Panc1 (cell line): Measurements from ENCODE around the gene IDI2. TPM values are rescaled to one million over a fixed set of nuclear protein-coding genes. Genes with fewer than 3 reads are reported as not detected.
"Not testable (repeated sequence)": the region's sequence is repeated elsewhere in the genome, so short reads cannot be mapped to it uniquely, and the experiment has no call there.

ENCODE experiments used
- ATAC-seq: fragments of 200-7000 bp; cut with Tn5 transposase; 2 replicates; pipeline ENCODE4 v1.9.1; 2020; ENCODE audit warnings: mild to moderate bottlenecking, moderate library complexity
- BruUV-seq: library from RNA; stranded (reverse); fragments of 400-500 nt; replicated peaks from 2 replicates; lab custom pipeline; 2021; lab: Mats Ljungman, UMichigan
- CTCF ChIA-PET: fragments of 300-600 bp; sonication (Branson Sonifier 250); formaldehyde crosslinking; loops from one replicate; lab custom pipeline; 2022; ENCODE audit warnings: antibody characterized with exemption; lab: Charles Lee
- POLR2A ChIA-PET: fragments of 300-600 bp; sonication (Branson Sonifier 250); formaldehyde crosslinking; loops from one replicate; lab custom pipeline; 2022; ENCODE audit warnings: antibody characterized with exemption; lab: Charles Lee
- DNase-seq: peaks from one replicate; pipeline ENCODE4 v3.0.0-alpha.2; 2010; ENCODE audit warnings: low read depth, low spot score
- H3K27ac ChIP-seq: 2 replicates; pipeline ENCODE4 v1.5.1; 2011; ENCODE audit warnings: mild to moderate bottlenecking, low read length, inconsistent platforms
- H3K27me3 ChIP-seq: fragments of 200-500 bp; sonication (Bioruptor generic); 2 replicates; pipeline ENCODE4 v1.6.0; 2014; ENCODE audit warnings: low read length, inconsistent platforms; ENCODE audit not compliant: control insufficient read depth, insufficient read depth
- H3K36me3 ChIP-seq: fragments of 200-500 bp; sonication (Bioruptor generic); 2 replicates; pipeline ENCODE4 v1.5.1; 2014; ENCODE audit warnings: inconsistent platforms, mild to moderate bottlenecking, low read length, moderate library complexity; ENCODE audit not compliant: control insufficient read depth, insufficient read depth
- H3K4me1 ChIP-seq: 2 replicates; pipeline ENCODE4 v1.5.1; 2011; ENCODE audit warnings: inconsistent platforms, mild to moderate bottlenecking, low read length, moderate library complexity; ENCODE audit not compliant: control insufficient read depth, insufficient read depth
- H3K4me3 ChIP-seq, 2 experiments: 2 replicates each; pipeline ENCODE4 v1.5.1; 2011 to 2012; ENCODE audit warnings: low read depth in 2 of 2, low read length in 2 of 2, mild to moderate bottlenecking in 2 of 2, inconsistent platforms in 1 of 2, moderate library complexity in 1 of 2
- H3K9me3 ChIP-seq: fragments of 200-500 bp; sonication (Bioruptor generic); 2 replicates; pipeline ENCODE4 v1.5.1; 2014; ENCODE audit warnings: low read depth, mild to moderate bottlenecking, inconsistent platforms, low read length, moderate library complexity; ENCODE audit not compliant: control insufficient read depth, insufficient read depth
- CTCF ChIP-seq: fragments of 450-650 bp; IDR thresholded peaks from 2 replicates; pipeline ENCODE4 v1.5.1; 2017; ENCODE audit warnings: mild to moderate bottlenecking
- POLR2AphosphoS5 ChIP-seq: IDR thresholded peaks from 2 replicates; pipeline ENCODE4 v1.6.1; 2012; ENCODE audit warnings: mild to moderate bottlenecking, low read depth, low read length, moderate library complexity
- REST ChIP-seq, 2 experiments: IDR thresholded peaks; 2 replicates each; pipeline ENCODE4 v1.6.1; 2011 to 2012; ENCODE audit warnings: low read depth in 2 of 2, control low read depth in 1 of 2, low read length in 1 of 2, mild to moderate bottlenecking in 1 of 2, moderate library complexity in 1 of 2; ENCODE audit not compliant: insufficient read depth in 1 of 2
- SIN3A ChIP-seq: IDR thresholded peaks from 2 replicates; pipeline ENCODE4 v1.6.1; 2012; ENCODE audit warnings: low read depth, mild to moderate bottlenecking, low read length, moderate library complexity, borderline replicate concordance; ENCODE audit not compliant: insufficient read depth
- TCF7L2 ChIP-seq: IDR thresholded peaks from 2 replicates; pipeline ENCODE4 v1.6.1; 2011; ENCODE audit warnings: mild to moderate bottlenecking, low read depth, low read length, inconsistent platforms
- in situ Hi-C: cut with HindIII; loops from 2 replicates; pipeline ENCODE4 v1.10.0; 2016; ENCODE audit warnings: low sequenced_read_pairs, low pct_unique_long_range_greater_than_20kb
- intact Hi-C: fragments of 100-400 bp; cut with micrococcal nuclease; formaldehyde crosslinking; loops from one replicate; pipeline ENCODE4 v1.10.0; 2022; ENCODE audit not compliant: unreplicated experiment
- total RNA-seq: library from RNA; stranded (reverse); gene quantifications from one replicate; pipeline ENCODE4 v1.2.1, GENCODE V29; 2021; ENCODE audit not compliant: unreplicated experiment

IDI2 gene
- total RNA-seq, 1 experiment from 2014 or later: not detected

- Histone ChIP-seq H3K4me1 (peaks cover 9% of the 10 kb centered on the region), H3K4me3 (no peak overlapping the region), H3K27ac (no peak overlapping the region), H3K9me3 (no peaks in the 10 kb centered on the region), H3K36me3 (peaks cover 28% of the 10 kb centered on the region), H3K27me3 (no peaks in the 10 kb centered on the region)
- DNase-seq (no peak), ATAC-seq (no peak)
- BruUV-seq: no TSS peak
- in situ Hi-C loops: no loop called here
- intact Hi-C loops: no loop called here
- no peak for TF ChIP-seq TCF7L2
- no peak for TF ChIP-seq REST (IDR thresholded peaks at IDR 0.05; ENCODE audit: insufficient read depth in 1 of 2, low read depth in 2 of 2, low read length in 1 of 2)
- no peak for TF ChIP-seq CTCF
- TF ChIP-seq POLR2AphosphoS5: no peak
- no peak for TF ChIP-seq SIN3A
- POLR2A ChIA-PET: no interaction called here
- CTCF ChIA-PET: no interaction called here
These were observed 14.5 kb upstream of the IDI2 start for GRCh38 chr10:1040133-1040532.

- H3K27ac ChIP-seq, ATAC-seq, H3K4me1 ChIP-seq, H3K9me3 ChIP-seq, DNase-seq, intact Hi-C loops, CTCF ChIA-PET, H3K27me3 ChIP-seq, H3K4me3 ChIP-seq, BruUV-seq, in situ Hi-C loops, POLR2A ChIA-PET: not testable (repeated sequence)
- peaks cover 28% of the 10 kb centered on the region for H3K36me3 ChIP-seq
These were observed 13.1 kb upstream of the IDI2 start for GRCh38 chr10:1038769-1039168.

- in situ Hi-C loops (no loop called here), intact Hi-C loops (no loop called here)
- ChIA-PET POLR2A (interaction anchor here (0.5 kb wide), 1 partner anchor 901 kb away, joined by 3 read pairs; no protein-coding TSS in a partner anchor), CTCF (no interaction called here)
- DNase-seq (no peak), ATAC-seq (no peak)
- TF ChIP-seq POLR2AphosphoS5: no peak
- TF ChIP-seq REST (IDR thresholded peaks at IDR 0.05; ENCODE audit: insufficient read depth in 1 of 2, low read depth in 2 of 2, low read length in 1 of 2): no peak
- no peak for TF ChIP-seq TCF7L2
- no peak for TF ChIP-seq CTCF
- TF ChIP-seq SIN3A: no peak
- Histone ChIP-seq H3K4me3 (no peak overlapping the region), H3K27me3 (no peaks in the 10 kb centered on the region), H3K36me3 (peaks cover 15% of the 10 kb centered on the region), H3K4me1 (no peaks in the 10 kb centered on the region), H3K27ac (no peak overlapping the region), H3K9me3 (no peaks in the 10 kb centered on the region)
- BruUV-seq: no TSS peak
These were observed 11.4 kb upstream of the IDI2 start for GRCh38 chr10:1037098-1037497.
